ENCODE data around the gene PHPT1. TPM values are rescaled to one million over a fixed set of nuclear protein-coding genes. Genes with fewer than 3 reads are reported as not detected.

Gene PHPT1
- total and polyA plus RNA-seq, 2 donors = 66.5 to 85.7 TPM

DNA sequence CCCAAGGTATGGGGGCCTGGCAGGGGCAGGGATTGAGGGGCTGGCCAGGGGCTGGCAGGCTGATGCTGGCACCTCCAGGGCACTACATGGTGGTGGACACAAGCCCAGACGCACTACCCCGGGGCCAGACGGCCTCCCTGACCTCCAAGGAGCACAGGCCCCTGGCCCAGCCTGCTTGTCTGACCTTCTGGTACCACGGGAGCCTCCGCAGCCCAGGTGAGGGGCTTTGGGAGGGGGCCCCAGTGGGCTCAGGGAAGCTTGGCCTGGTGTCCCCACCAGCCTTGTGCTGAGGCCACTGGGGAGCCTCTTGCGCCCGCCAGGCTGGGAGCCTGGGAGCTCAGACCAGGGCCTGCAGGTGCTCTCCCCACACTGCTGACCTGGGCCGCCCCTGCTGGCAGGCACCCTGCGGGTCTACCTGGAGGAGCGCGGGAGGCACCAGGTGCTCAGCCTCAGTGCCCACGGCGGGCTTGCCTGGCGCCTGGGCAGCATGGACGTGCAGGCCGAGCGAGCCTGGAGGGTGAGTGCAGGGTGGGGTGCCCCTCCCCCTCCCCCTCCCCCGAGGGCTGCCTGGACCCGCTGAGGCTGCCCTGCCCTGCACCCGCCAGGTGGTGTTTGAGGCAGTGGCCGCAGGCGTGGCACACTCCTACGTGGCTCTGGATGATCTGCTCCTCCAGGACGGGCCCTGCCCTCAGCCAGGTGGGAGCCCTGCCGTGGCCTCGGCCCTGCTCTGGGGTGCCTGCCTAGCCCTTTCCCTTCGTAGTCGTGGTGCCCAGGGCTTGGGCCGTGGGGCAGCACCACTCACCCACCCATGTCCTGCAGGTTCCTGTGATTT, 8.6 kb downstream of the PHPT1 start:
- H3K27ac ChIP-seq (ENCODE audit: low read depth in 1 of 2, low read length in 1 of 2) = no peak overlapping the region
- H3K9me3 ChIP-seq (ENCODE audit: control insufficient read depth in 2 of 2, insufficient read depth in 1 of 2, low read length in 1 of 2) = no peaks in the 10 kb centered on the region
- peaks cover 21 to 27% of the 10 kb centered on the region in 2 donors for H3K36me3 ChIP-seq (ENCODE audit: control insufficient read depth in 2 of 2, insufficient read depth in 2 of 2, low read length in 1 of 2)
- H3K4me1 ChIP-seq (ENCODE audit: control insufficient read depth in 2 of 2, insufficient read depth in 2 of 2, low read length in 2 of 2) = no peaks in the 10 kb centered on the region
- no peak for DNase-seq (ENCODE audit: low read depth in 6 of 9, low spot score in 9 of 9)
- H3K27me3 ChIP-seq (ENCODE audit: control insufficient read depth in 2 of 2, insufficient read depth in 1 of 2, low read length in 1 of 2) = no peaks in the 10 kb centered on the region
- 95% methylated on average over 29 of the region's 29 CpGs for WGBS
- H3K4me3 ChIP-seq (ENCODE audit: low read length in 2 of 2) = no peak overlapping the region

DNA sequence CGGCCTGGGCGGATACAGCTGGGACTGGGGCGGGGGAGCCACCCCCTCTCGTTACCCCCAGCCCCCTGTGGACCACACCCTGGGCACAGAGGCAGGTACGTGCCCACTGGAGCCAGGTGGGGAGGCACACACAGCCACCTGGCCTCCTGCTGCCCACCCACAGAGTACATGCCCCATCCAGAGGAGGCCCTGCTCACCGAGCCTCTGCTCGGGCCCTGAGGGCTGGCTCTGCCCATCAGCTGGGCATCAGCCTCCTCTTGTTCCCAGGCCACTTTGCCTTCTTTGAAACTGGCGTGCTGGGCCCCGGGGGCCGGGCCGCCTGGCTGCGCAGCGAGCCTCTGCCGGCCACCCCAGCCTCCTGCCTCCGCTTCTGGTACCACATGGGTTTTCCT, 9.2 kb downstream of the PHPT1 start:
- H3K27ac ChIP-seq (ENCODE audit: low read depth in 1 of 2, low read length in 1 of 2) = no peak overlapping the region
- H3K9me3 ChIP-seq (ENCODE audit: control insufficient read depth in 2 of 2, insufficient read depth in 1 of 2, low read length in 1 of 2) = no peaks in the 10 kb centered on the region
- DNase-seq (ENCODE audit: low read depth in 6 of 9, low spot score in 9 of 9) = no peak
- H3K4me1 ChIP-seq (ENCODE audit: control insufficient read depth in 2 of 2, insufficient read depth in 2 of 2, low read length in 2 of 2) = no peaks in the 10 kb centered on the region
- peaks cover 28 to 34% of the 10 kb centered on the region in 2 donors for H3K36me3 ChIP-seq (ENCODE audit: control insufficient read depth in 2 of 2, insufficient read depth in 2 of 2, low read length in 1 of 2)
- H3K4me3 ChIP-seq (ENCODE audit: low read length in 2 of 2) = no peak overlapping the region
- WGBS = 98% methylated on average over 15 of the region's 15 CpGs
- H3K27me3 ChIP-seq (ENCODE audit: control insufficient read depth in 2 of 2, insufficient read depth in 1 of 2, low read length in 1 of 2) = no peaks in the 10 kb centered on the region

DNA sequence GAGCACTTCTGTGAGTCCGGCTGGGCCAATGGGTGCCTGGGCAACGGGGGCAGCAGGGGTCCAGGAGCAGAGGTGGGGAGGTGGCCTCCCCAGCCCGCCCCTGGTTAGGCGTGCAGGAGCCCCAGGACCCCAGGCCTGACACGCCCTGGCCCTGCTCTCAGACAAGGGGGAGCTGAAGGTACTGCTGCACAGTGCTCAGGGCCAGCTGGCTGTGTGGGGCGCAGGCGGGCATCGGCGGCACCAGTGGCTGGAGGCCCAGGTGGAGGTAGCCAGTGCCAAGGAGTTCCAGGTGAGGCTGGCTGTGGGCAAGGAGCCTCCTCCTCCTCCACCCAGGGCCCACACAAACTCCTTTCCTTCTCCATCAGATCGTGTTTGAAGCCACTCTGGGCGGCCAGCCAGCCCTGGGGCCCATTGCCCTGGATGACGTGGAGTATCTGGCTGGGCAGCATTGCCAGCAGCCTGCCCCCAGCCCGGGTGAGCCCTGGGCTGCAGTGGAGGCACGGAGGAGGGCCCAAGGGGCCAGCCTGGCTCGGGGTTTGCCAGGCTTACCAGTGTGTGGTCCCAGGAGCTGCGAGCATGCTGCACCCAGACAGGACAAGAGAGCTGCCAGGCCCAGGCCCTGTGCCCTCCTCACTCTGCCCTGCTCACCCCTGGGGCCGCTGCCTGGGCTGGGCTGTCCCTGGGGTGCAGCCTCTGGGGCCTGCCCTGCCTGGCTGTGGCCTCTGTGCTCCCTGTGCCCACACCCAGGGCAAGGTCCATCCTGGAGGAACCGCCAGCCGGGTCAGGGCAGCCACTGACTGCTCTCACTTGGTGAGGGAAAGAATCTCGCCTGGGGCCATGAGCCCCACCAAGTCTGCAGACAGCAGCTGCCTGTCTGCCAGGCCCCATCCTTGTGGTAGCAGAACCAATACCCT, 9.9 kb downstream of the PHPT1 start:
- WGBS = 96% methylated on average over 20 of the region's 20 CpGs
- Histone ChIP-seq H3K4me3 (ENCODE audit: low read length in 2 of 2) (no peak overlapping the region), H3K27ac (ENCODE audit: low read depth in 1 of 2, low read length in 1 of 2) (no peak overlapping the region), H3K36me3 (ENCODE audit: control insufficient read depth in 2 of 2, insufficient read depth in 2 of 2, low read length in 1 of 2) (peaks cover 34 to 38% of the 10 kb centered on the region in 2 donors), H3K27me3 (ENCODE audit: control insufficient read depth in 2 of 2, insufficient read depth in 1 of 2, low read length in 1 of 2) (no peaks in the 10 kb centered on the region), H3K9me3 (ENCODE audit: control insufficient read depth in 2 of 2, insufficient read depth in 1 of 2, low read length in 1 of 2) (no peaks in the 10 kb centered on the region), H3K4me1 (ENCODE audit: control insufficient read depth in 2 of 2, insufficient read depth in 2 of 2, low read length in 2 of 2) (peaks cover 0 to under 1% of the 10 kb centered on the region in 2 donors)
- DNase-seq (ENCODE audit: low read depth in 6 of 9, low spot score in 9 of 9) = no peak

DNA sequence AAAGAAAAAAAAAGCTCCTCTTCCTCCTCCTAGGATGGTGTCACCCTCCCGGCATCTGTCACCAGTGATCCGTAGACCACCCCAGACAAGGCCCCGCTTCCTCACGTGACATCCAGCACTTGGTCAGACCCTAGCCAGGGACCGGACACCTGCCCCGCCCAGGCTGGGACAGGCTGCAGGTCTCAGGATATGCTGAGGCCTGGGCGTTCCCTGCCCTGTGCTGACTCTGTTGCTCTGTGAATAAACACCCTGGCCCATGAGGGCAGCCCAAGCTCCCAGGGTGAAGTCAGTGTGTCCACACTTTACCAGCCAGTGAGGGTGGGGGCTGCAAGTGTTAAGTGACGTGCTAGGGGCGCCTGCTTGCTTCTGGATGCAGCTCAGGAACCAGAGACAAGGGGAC, 11.3 kb downstream of the PHPT1 start:
- 98% methylated on average over 9 of the region's 9 CpGs for WGBS
- Histone ChIP-seq H3K27me3 (ENCODE audit: control insufficient read depth in 2 of 2, insufficient read depth in 1 of 2, low read length in 1 of 2) (no peaks in the 10 kb centered on the region), H3K9me3 (ENCODE audit: control insufficient read depth in 2 of 2, insufficient read depth in 1 of 2, low read length in 1 of 2) (no peaks in the 10 kb centered on the region), H3K27ac (ENCODE audit: low read depth in 1 of 2, low read length in 1 of 2) (no peak overlapping the region), H3K4me1 (ENCODE audit: control insufficient read depth in 2 of 2, insufficient read depth in 2 of 2, low read length in 2 of 2) (peaks cover 8 to 10% of the 10 kb centered on the region in 2 donors), H3K36me3 (ENCODE audit: control insufficient read depth in 2 of 2, insufficient read depth in 2 of 2, low read length in 1 of 2) (peaks cover 37 to 38% of the 10 kb centered on the region in 2 donors), H3K4me3 (ENCODE audit: low read length in 2 of 2) (no peak overlapping the region)
- no peak for DNase-seq (ENCODE audit: low read depth in 6 of 9, low spot score in 9 of 9)

DNA sequence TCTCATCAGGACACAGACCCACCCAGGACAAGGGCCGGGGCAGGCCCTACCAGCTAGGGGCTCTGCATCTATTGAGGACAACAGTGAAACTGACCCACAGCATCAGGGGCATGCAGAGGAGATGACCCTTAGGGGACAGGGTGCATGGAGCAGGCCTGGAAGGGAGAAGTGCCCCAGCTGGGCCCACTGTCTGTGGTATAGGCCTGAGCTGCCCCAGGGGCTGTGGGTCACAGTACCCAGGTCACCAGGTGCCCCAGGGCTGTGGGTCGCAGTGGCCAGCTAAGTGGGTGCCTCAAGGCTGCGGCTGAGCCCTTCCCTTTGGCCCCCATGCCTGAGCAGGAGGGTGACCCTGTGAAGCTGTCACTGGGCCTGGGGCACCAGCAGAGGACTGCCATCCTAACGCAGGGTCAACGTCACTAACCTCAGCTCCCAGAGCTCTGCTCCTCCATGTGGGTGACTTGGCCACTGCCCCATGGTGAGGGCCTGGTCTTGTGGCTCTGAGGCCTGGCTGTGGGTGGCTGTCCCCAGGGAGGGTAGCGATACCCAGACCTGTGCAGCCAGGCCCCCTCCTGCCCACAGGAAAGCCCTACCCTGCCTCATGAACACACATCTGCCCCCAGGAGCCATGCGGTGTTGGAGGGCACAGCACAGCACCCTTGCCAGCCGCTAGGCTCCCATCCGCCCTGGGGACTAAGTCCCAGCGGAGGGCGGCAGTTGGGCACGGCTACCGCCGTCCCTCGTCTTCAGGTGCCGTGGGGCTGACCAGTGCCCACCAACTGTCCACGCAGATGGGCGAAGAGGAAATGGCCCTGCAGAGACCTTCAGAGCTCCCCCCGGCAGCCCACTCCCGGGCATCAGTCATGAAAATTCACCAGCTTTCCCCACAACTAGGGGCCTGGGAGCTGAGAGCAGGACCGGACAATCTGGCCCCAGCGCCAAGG, 12.0 kb downstream of the PHPT1 start:
- 98% methylated on average over 22 of the region's 22 CpGs for WGBS
- Histone ChIP-seq H3K27me3 (ENCODE audit: control insufficient read depth in 2 of 2, insufficient read depth in 1 of 2, low read length in 1 of 2) (no peaks in the 10 kb centered on the region), H3K9me3 (ENCODE audit: control insufficient read depth in 2 of 2, insufficient read depth in 1 of 2, low read length in 1 of 2) (no peaks in the 10 kb centered on the region), H3K4me3 (ENCODE audit: low read length in 2 of 2) (no peak overlapping the region), H3K27ac (ENCODE audit: low read depth in 1 of 2, low read length in 1 of 2) (no peak overlapping the region), H3K4me1 (ENCODE audit: control insufficient read depth in 2 of 2, insufficient read depth in 2 of 2, low read length in 2 of 2) (peaks cover 9 to 10% of the 10 kb centered on the region in 2 donors), H3K36me3 (ENCODE audit: control insufficient read depth in 2 of 2, insufficient read depth in 2 of 2, low read length in 1 of 2) (peaks cover 37 to 38% of the 10 kb centered on the region in 2 donors)
- no peak for DNase-seq (ENCODE audit: low read depth in 6 of 9, low spot score in 9 of 9)

DNA sequence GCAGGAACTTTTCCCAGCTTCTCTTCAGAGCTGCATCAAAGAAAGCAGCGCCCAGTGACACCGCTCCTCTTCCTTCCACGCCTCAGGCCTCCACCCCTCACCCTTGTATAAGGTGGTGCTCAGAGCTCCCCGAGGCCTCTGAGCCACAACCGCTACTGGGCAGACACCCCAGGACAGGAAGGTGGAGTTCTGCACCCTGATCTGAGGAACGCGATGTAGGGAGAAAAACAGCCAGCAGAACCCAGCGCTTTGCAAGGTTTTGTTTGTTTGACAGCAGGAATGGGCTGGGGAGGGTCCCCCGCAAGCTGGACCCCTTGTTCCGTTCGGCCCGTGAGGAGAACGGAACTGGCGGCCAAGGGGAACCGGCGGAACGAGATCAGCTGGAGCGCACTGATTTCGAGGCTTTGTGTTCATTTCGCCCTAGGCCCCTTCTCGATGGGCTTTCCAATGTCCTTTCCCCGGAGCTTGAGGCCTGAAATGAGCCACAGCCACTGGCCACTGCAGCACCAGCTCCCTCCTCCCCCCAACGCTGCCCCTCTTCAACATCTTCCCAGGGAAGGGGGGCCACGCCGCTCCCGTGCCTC, 12.8 kb downstream of the PHPT1 start:
- Histone ChIP-seq H3K36me3 (ENCODE audit: control insufficient read depth in 2 of 2, insufficient read depth in 2 of 2, low read length in 1 of 2) (peaks cover 37 to 38% of the 10 kb centered on the region in 2 donors), H3K9me3 (ENCODE audit: control insufficient read depth in 2 of 2, insufficient read depth in 1 of 2, low read length in 1 of 2) (no peaks in the 10 kb centered on the region), H3K4me1 (ENCODE audit: control insufficient read depth in 2 of 2, insufficient read depth in 2 of 2, low read length in 2 of 2) (peaks cover 9 to 13% of the 10 kb centered on the region in 2 donors), H3K27ac (ENCODE audit: low read depth in 1 of 2, low read length in 1 of 2) (no peak overlapping the region), H3K4me3 (ENCODE audit: low read length in 2 of 2) (no peak overlapping the region), H3K27me3 (ENCODE audit: control insufficient read depth in 2 of 2, insufficient read depth in 1 of 2, low read length in 1 of 2) (no peaks in the 10 kb centered on the region)
- no peak for DNase-seq (ENCODE audit: low read depth in 6 of 9, low spot score in 9 of 9)
- WGBS = 92% methylated on average over 26 of the region's 26 CpGs

DNA sequence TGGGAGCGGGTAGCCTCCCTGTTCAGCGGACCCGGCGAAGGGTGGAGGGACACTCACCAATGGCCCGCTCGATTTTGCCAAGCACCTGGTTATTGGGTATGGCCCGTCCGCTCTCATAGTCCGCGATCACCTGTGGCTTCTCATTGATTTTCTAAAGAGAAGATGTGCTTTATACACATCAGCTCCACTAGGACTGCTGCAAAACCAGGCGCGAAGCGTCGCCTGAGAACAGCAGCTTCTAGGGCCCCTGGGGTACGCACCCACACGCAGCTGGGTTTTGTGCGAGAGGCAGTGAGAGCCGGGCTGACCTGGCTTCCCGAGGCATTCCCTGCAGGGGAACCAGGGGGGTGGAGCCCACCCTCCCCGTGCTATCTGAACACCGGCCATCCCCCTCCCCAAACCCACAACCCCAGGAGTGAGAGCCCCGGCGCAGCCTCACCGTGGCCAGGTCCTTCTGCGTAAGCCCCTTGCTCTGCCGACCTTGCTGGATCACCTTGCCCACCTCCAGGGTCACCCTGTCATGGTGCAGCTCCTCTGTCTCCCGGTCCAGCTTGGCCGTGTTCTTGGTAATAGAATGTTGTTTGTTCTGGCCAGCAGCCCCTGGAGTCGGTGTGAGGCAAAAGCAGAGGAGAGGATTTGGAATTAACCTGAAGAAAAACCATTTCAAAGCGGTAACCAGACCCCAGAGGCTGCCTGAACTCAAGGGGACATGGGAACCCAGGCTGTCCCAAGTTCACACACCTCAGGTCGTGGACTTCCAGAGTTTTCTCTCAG, 13.8 kb downstream of the PHPT1 start:
- no peak for DNase-seq (ENCODE audit: low read depth in 6 of 9, low spot score in 9 of 9)
- Histone ChIP-seq H3K27ac (ENCODE audit: low read depth in 1 of 2, low read length in 1 of 2) (no peak overlapping the region), H3K4me1 (ENCODE audit: control insufficient read depth in 2 of 2, insufficient read depth in 2 of 2, low read length in 2 of 2) (peaks cover 9 to 15% of the 10 kb centered on the region in 2 donors), H3K36me3 (ENCODE audit: control insufficient read depth in 2 of 2, insufficient read depth in 2 of 2, low read length in 1 of 2) (peaks cover 37 to 38% of the 10 kb centered on the region in 2 donors), H3K4me3 (ENCODE audit: low read length in 2 of 2) (no peak overlapping the region), H3K9me3 (ENCODE audit: control insufficient read depth in 2 of 2, insufficient read depth in 1 of 2, low read length in 1 of 2) (no peaks in the 10 kb centered on the region), H3K27me3 (ENCODE audit: control insufficient read depth in 2 of 2, insufficient read depth in 1 of 2, low read length in 1 of 2) (no peaks in the 10 kb centered on the region)
- WGBS = 97% methylated on average over 31 of the region's 31 CpGs
